ENCODE data around the gene SOCS3.

SOCS3 gene

GRCh38 chr17:78390241-78391050 is 30.6 kb upstream of the SOCS3 start:
- no peak for DNase-seq (ENCODE audit: low spot score)

GRCh38 chr17:78387977-78388941 is 28.4 kb upstream of the SOCS3 start:
- no peak for DNase-seq (ENCODE audit: low spot score)

- no peak for DNase-seq (ENCODE audit: low spot score)
Observed at GRCh38 chr17:78384479-78385175, 24.8 kb upstream of the SOCS3 start.

- DNase-seq (ENCODE audit: low spot score) = peak; percentile 94
Observed at GRCh38 chr17:78383725-78384471, 24.0 kb upstream of the SOCS3 start.

GRCh38 chr17:78381601-78382232 is 21.8 kb upstream of the SOCS3 start:
- peak; percentile 74 for DNase-seq (ENCODE audit: low spot score)

GRCh38 chr17:78380370-78380769 is 20.5 kb upstream of the SOCS3 start:
- no peak for DNase-seq (ENCODE audit: low spot score)

- DNase-seq (ENCODE audit: low spot score) = no peak
Observed at GRCh38 chr17:78379131-78379491, 19.2 kb upstream of the SOCS3 start.

GRCh38 chr17:78378225-78379130 is 18.6 kb upstream of the SOCS3 start, which contains the start of gene PGS1:
PGS1 (plus strand) TSS chr17:78378649; CDS start chr17:78378666, 17 bp downstream.
- DNase-seq (ENCODE audit: low spot score) = peak; percentile 85

GRCh38 chr17:78377858-78378224 is 18.0 kb upstream of the SOCS3 start:
- DNase-seq (ENCODE audit: low spot score) = no peak

- DNase-seq (ENCODE audit: low spot score) = no peak
Observed at GRCh38 chr17:78376161-78376560, 16.3 kb upstream of the SOCS3 start.

GRCh38 chr17:78375401-78376151 is 15.7 kb upstream of the SOCS3 start:
- no peak for DNase-seq (ENCODE audit: low spot score)

- no peak for DNase-seq (ENCODE audit: low spot score)
Observed at GRCh38 chr17:78374631-78375274, 14.9 kb upstream of the SOCS3 start.

- no peak for DNase-seq (ENCODE audit: low spot score)
Observed at GRCh38 chr17:78374189-78374588, 14.3 kb upstream of the SOCS3 start.

GRCh38 chr17:78372841-78373240 is 13.0 kb upstream of the SOCS3 start:
- DNase-seq (ENCODE audit: low spot score) = no peak

- no peak for DNase-seq (ENCODE audit: low spot score)
Observed at GRCh38 chr17:78371056-78371455, 11.2 kb upstream of the SOCS3 start.

GRCh38 chr17:78369791-78370381 is 10.0 kb upstream of the SOCS3 start:
- no peak for DNase-seq (ENCODE audit: low spot score)

GRCh38 chr17:78368854-78369495 is 9.1 kb upstream of the SOCS3 start:
- DNase-seq (ENCODE audit: low spot score) = no peak

GRCh38 chr17:78368348-78368747 is 8.5 kb upstream of the SOCS3 start:
- no peak for DNase-seq (ENCODE audit: low spot score)

All from activated CD4-positive, alpha-beta T cell treated with anti-CD3 and anti-CD28 coated beads, Interleukin-2, Interleukin-4, amounts not matched to agents 100 ng/mL and 50 ng/mL, durations not matched to agents 16 hours and 8 hours (primary cell).